T-helper 1 cell treated with Interleukin-12 subunit alpha and Interleukin-12 subunit beta and Interleukin-4 antibody, amounts not matched to agents 30 μg/mL and 1 μg/mL, for 36 hours (primary cell): ENCODE results near the gene SYNJ1.

Source experiments
- H3K27ac Mint-ChIP-seq: one replicate; pipeline ENCODE4 v1.8.0; 2021; ENCODE audit warnings: mild to moderate bottlenecking, mixed read lengths
- H3K27me3 Mint-ChIP-seq: one replicate; pipeline ENCODE4 v1.8.0; 2021; ENCODE audit warnings: low read depth, mixed read lengths
- H3K36me3 Mint-ChIP-seq: one replicate; pipeline ENCODE4 v1.8.0; 2021; ENCODE audit warnings: low read depth, mixed read lengths
- H3K4me1 Mint-ChIP-seq: one replicate; pipeline ENCODE4 v1.8.0; 2021; ENCODE audit warnings: low read depth, mixed read lengths
- H3K4me3 Mint-ChIP-seq: one replicate; pipeline ENCODE4 v1.8.0; 2021; ENCODE audit warnings: mild to moderate bottlenecking, moderate library complexity, mixed read lengths
- H3K9me3 Mint-ChIP-seq: one replicate; pipeline ENCODE4 v1.8.0; 2021; ENCODE audit warnings: mixed read lengths

The SYNJ1 gene

GRCh38 chr21:32599091-32599490, 128.7 kb downstream of the SYNJ1 start:
- Mint-ChIP-seq H3K9me3 (no peaks in the 10 kb centered on the region), H3K27me3 (no peaks in the 10 kb centered on the region), H3K27ac (no peak overlapping the region), H3K4me3 (no peak overlapping the region), H3K36me3 (peaks cover 24% of the 10 kb centered on the region), H3K4me1 (peaks cover 2% of the 10 kb centered on the region)

- H3K36me3 Mint-ChIP-seq: peaks cover 9% of the 10 kb centered on the region
- no peaks in the 10 kb centered on the region for H3K9me3 Mint-ChIP-seq
- H3K27me3 Mint-ChIP-seq: no peaks in the 10 kb centered on the region
- H3K4me1 Mint-ChIP-seq: peaks cover 2% of the 10 kb centered on the region
- H3K4me3 Mint-ChIP-seq: no peak overlapping the region
- no peak overlapping the region for H3K27ac Mint-ChIP-seq
Observed at GRCh38 chr21:32597205-32597604, 130.6 kb downstream of the SYNJ1 start.

GRCh38 chr21:32595431-32595830, 132.4 kb downstream of the SYNJ1 start:
- Mint-ChIP-seq H3K4me3 (no peak overlapping the region), H3K9me3 (no peaks in the 10 kb centered on the region), H3K36me3 (peaks cover 8% of the 10 kb centered on the region), H3K27ac (no peak overlapping the region), H3K27me3 (no peaks in the 10 kb centered on the region), H3K4me1 (peaks cover 2% of the 10 kb centered on the region)

- no peaks in the 10 kb centered on the region for H3K36me3 Mint-ChIP-seq
- no peak overlapping the region for H3K4me3 Mint-ChIP-seq
- no peak overlapping the region for H3K27ac Mint-ChIP-seq
- no peaks in the 10 kb centered on the region for H3K9me3 Mint-ChIP-seq
- peaks cover 2% of the 10 kb centered on the region for H3K4me1 Mint-ChIP-seq
- H3K27me3 Mint-ChIP-seq: no peaks in the 10 kb centered on the region
Observed at GRCh38 chr21:32593690-32594089, 134.1 kb downstream of the SYNJ1 start.

- Mint-ChIP-seq H3K36me3 (no peaks in the 10 kb centered on the region), H3K4me1 (peaks cover 2% of the 10 kb centered on the region), H3K27ac (no peak overlapping the region), H3K9me3 (no peaks in the 10 kb centered on the region), H3K27me3 (no peaks in the 10 kb centered on the region), H3K4me3 (no peak overlapping the region)
Observed at GRCh38 chr21:32592929-32593502, 134.8 kb downstream of the SYNJ1 start.

- Mint-ChIP-seq H3K9me3 (no peaks in the 10 kb centered on the region), H3K4me1 (no peaks in the 10 kb centered on the region), H3K4me3 (no peak overlapping the region), H3K36me3 (no peaks in the 10 kb centered on the region), H3K27ac (no peak overlapping the region), H3K27me3 (no peaks in the 10 kb centered on the region)
Observed at GRCh38 chr21:32590130-32590529, 137.7 kb downstream of the SYNJ1 start.

GRCh38 chr21:32587651-32588050, 140.2 kb downstream of the SYNJ1 start:
- Mint-ChIP-seq H3K36me3 (no peaks in the 10 kb centered on the region), H3K27ac (no peak overlapping the region), H3K4me1 (no peaks in the 10 kb centered on the region), H3K4me3 (no peak overlapping the region), H3K9me3 (no peaks in the 10 kb centered on the region), H3K27me3 (no peaks in the 10 kb centered on the region)

DNA sequence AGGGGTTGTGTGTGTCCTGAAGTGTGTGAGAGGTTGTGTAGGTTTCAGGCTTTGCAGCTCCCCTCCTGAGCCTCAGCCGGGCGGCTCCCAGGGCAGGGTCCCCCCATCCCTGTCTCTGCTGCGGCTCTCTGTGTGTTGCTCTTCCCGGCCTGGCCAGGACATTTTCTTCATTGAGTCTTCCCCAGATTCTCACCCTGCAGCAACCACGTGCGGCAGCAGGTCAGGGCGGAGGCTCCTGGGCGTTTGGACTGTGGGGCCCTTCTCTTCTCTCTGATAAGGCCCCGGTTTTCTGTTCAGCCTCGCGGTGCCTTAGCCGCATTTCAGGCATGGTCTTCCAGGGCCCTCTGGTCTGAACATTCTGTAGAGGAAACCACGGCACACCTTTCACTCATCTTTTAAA, 140.7 kb downstream of the SYNJ1 start:
- H3K36me3 Mint-ChIP-seq: no peaks in the 10 kb centered on the region
- H3K9me3 Mint-ChIP-seq: no peaks in the 10 kb centered on the region
- no peak overlapping the region for H3K27ac Mint-ChIP-seq
- H3K4me1 Mint-ChIP-seq: no peaks in the 10 kb centered on the region
- no peaks in the 10 kb centered on the region for H3K27me3 Mint-ChIP-seq
- H3K4me3 Mint-ChIP-seq: no peak overlapping the region

GRCh38 chr21:32585970-32586369, 141.8 kb downstream of the SYNJ1 start:
- no peaks in the 10 kb centered on the region for H3K36me3 Mint-ChIP-seq
- no peaks in the 10 kb centered on the region for H3K4me1 Mint-ChIP-seq
- H3K9me3 Mint-ChIP-seq: no peaks in the 10 kb centered on the region
- no peaks in the 10 kb centered on the region for H3K27me3 Mint-ChIP-seq
- H3K4me3 Mint-ChIP-seq: no peak overlapping the region
- no peak overlapping the region for H3K27ac Mint-ChIP-seq

GRCh38 chr21:32585042-32585710, 142.6 kb downstream of the SYNJ1 start, which contains the start of gene TCP10L:
TSS of gene TCP10L (minus strand) at chr21:32585523. CDS start at chr21:32584304, 1,219 bp downstream.
- Mint-ChIP-seq H3K36me3 (no peaks in the 10 kb centered on the region), H3K27me3 (no peaks in the 10 kb centered on the region), H3K9me3 (no peaks in the 10 kb centered on the region), H3K4me3 (no peak within 1 kb of the TSS), H3K27ac (no peak within 1 kb of the TSS), H3K4me1 (no peaks in the 10 kb centered on the region)

GRCh38 chr21:32584472-32584871, 143.3 kb downstream of the SYNJ1 start:
- Mint-ChIP-seq H3K36me3 (no peaks in the 10 kb centered on the region), H3K4me1 (no peaks in the 10 kb centered on the region), H3K27ac (no peak overlapping the region)

GRCh38 chr21:32581732-32582131, 146.1 kb downstream of the SYNJ1 start:
- H3K27me3 Mint-ChIP-seq: no peaks in the 10 kb centered on the region
- H3K4me3 Mint-ChIP-seq: no peak overlapping the region
- H3K36me3 Mint-ChIP-seq: no peaks in the 10 kb centered on the region
- H3K27ac Mint-ChIP-seq: no peak overlapping the region
- H3K9me3 Mint-ChIP-seq: no peaks in the 10 kb centered on the region
- no peaks in the 10 kb centered on the region for H3K4me1 Mint-ChIP-seq

More at GRCh38 chr21:32584472-32584871, 143.3 kb downstream of the SYNJ1 start:
- H3K4me3 Mint-ChIP-seq: no peak overlapping the region
- H3K9me3 Mint-ChIP-seq: no peaks in the 10 kb centered on the region
- no peaks in the 10 kb centered on the region for H3K27me3 Mint-ChIP-seq

- Mint-ChIP-seq H3K27ac (no peak overlapping the region), H3K9me3 (no peaks in the 10 kb centered on the region), H3K36me3 (no peaks in the 10 kb centered on the region), H3K4me3 (no peak overlapping the region), H3K4me1 (no peaks in the 10 kb centered on the region), H3K27me3 (no peaks in the 10 kb centered on the region)
Observed at GRCh38 chr21:32580949-32581348, 146.9 kb downstream of the SYNJ1 start.
